Osteoblast (primary cell): ENCODE measurements around the gene B3GALT5. TPM values are rescaled to one million over a fixed set of nuclear protein-coding genes. Genes with fewer than 3 reads are reported as not detected.

Experiments
- DNase-seq: peaks from one replicate; pipeline ENCODE4 v3.0.0; 2011; ENCODE audit warnings: low spot score, mixed read lengths; ENCODE audit not compliant: insufficient read length; ENCODE audit errors: missing footprints
- H2AFZ ChIP-seq: 2 replicates; pipeline ENCODE4 v1.6.0; 2011; ENCODE audit warnings: mild to moderate bottlenecking, low read length
- H3K27ac ChIP-seq: 2 replicates; pipeline ENCODE4 v1.5.1; 2011; ENCODE audit warnings: mild to moderate bottlenecking, low read depth, low read length, moderate library complexity
- H3K27me3 ChIP-seq: 2 replicates; pipeline ENCODE4 v1.6.0; 2012; ENCODE audit warnings: mild to moderate bottlenecking, control low read depth, inconsistent platforms, low read length, moderate library complexity; ENCODE audit not compliant: insufficient read depth
- H3K36me3 ChIP-seq: 2 replicates; pipeline ENCODE4 v1.5.1; 2011; ENCODE audit warnings: mild to moderate bottlenecking, low read length, control low read depth, moderate library complexity; ENCODE audit not compliant: insufficient read depth
- H3K4me1 ChIP-seq: 2 replicates; pipeline ENCODE4 v1.5.1; 2011; ENCODE audit warnings: mild to moderate bottlenecking, low read length, control low read depth, moderate library complexity; ENCODE audit not compliant: insufficient read depth
- H3K4me2 ChIP-seq: 2 replicates; pipeline ENCODE4 v1.6.0; 2011; ENCODE audit warnings: mild to moderate bottlenecking, low read length; ENCODE audit not compliant: insufficient read depth
- H3K4me3 ChIP-seq: fragments of 200-600 bp; sonication (generic); 3 replicates; pipeline ENCODE4 v1.5.1; 2012; ENCODE audit warnings: mild to moderate bottlenecking, low read length, inconsistent platforms; ENCODE audit not compliant: insufficient read depth
- H3K79me2 ChIP-seq: 2 replicates; pipeline ENCODE4 v1.6.0; 2012; ENCODE audit warnings: mild to moderate bottlenecking, low read length, control low read depth, inconsistent platforms; ENCODE audit not compliant: insufficient read depth
- H3K9me3 ChIP-seq: 2 replicates; pipeline ENCODE4 v1.5.1; 2011; ENCODE audit warnings: low read depth, low read length, control low read depth
- H4K20me1 ChIP-seq: 2 replicates; pipeline ENCODE4 v1.6.0; 2012; ENCODE audit warnings: mild to moderate bottlenecking, low read length, control low read depth; ENCODE audit not compliant: insufficient read depth
- CTCF ChIP-seq: IDR thresholded peaks from 2 replicates; pipeline ENCODE4 v1.5.1; 2011; ENCODE audit warnings: mild to moderate bottlenecking, low read depth, low read length, moderate library complexity; ENCODE audit errors: extremely low read depth
- total RNA-seq: library from RNA; depleted of rRNA; stranded (reverse); fragments of >200 nt; gene quantifications from 2 replicates; pipeline ENCODE4 v1.2.3, GENCODE V29; 2012

B3GALT5 gene
- total RNA-seq, 1 donor = under 0.01 TPM

- H3K4me2 ChIP-seq = no peak overlapping the region
- no peak for DNase-seq
- no peak overlapping the region for H3K4me3 ChIP-seq
- H3K79me2 ChIP-seq = no peaks in the 10 kb centered on the region
- no peak overlapping the region for H2AFZ ChIP-seq
- H3K27me3 ChIP-seq = no peaks in the 10 kb centered on the region
- H4K20me1 ChIP-seq = no peaks in the 10 kb centered on the region
- no peaks in the 10 kb centered on the region for H3K9me3 ChIP-seq
- H3K4me1 ChIP-seq = no peaks in the 10 kb centered on the region
- no peak for TF ChIP-seq CTCF
- no peak overlapping the region for H3K27ac ChIP-seq
- no peaks in the 10 kb centered on the region for H3K36me3 ChIP-seq
Observed at GRCh38 chr21:39669485-39669884, 56.7 kb downstream of the B3GALT5 start.

DNA sequence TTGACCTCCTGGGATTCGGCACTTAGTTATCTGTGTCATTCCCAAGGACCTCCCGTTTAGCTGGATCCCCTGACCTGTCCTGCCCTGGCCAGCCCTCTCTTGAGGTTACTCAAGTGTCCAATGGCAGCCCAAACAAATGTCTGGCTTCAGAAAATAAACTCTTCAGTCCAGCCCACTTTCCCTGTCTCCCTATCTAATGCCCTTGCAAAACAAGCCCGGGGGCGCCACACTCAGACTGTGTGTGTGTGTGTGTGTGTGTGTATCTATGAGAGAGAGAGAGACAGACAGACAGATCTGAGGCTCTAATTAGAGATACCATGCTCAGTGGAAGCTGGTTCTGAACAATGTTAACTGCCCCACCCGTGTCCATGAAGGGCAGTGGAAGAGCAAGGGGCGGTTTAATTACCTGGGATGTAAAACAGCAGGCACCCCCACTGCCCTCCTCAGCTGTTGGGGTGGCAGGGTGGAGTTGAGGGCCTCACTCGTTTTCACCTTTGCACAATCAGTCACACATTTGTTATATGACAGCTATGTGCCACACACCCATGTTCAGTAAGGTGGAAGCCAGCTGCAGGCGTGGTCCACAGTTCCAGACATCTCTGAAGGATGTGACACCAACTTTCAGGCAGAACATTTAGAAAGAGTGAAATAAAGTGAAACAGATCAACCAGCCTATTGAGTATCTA, 57.4 kb downstream of the B3GALT5 start:
- H3K27me3 ChIP-seq = no peaks in the 10 kb centered on the region
- H3K36me3 ChIP-seq = no peaks in the 10 kb centered on the region
- no peak overlapping the region for H3K27ac ChIP-seq
- DNase-seq = no peak
- no peaks in the 10 kb centered on the region for H3K79me2 ChIP-seq
- H4K20me1 ChIP-seq = no peaks in the 10 kb centered on the region
- H2AFZ ChIP-seq = no peak overlapping the region
- no peak overlapping the region for H3K4me3 ChIP-seq
- no peaks in the 10 kb centered on the region for H3K9me3 ChIP-seq
- no peak overlapping the region for H3K4me2 ChIP-seq
- no peaks in the 10 kb centered on the region for H3K4me1 ChIP-seq
- no peak for TF ChIP-seq CTCF

DNA sequence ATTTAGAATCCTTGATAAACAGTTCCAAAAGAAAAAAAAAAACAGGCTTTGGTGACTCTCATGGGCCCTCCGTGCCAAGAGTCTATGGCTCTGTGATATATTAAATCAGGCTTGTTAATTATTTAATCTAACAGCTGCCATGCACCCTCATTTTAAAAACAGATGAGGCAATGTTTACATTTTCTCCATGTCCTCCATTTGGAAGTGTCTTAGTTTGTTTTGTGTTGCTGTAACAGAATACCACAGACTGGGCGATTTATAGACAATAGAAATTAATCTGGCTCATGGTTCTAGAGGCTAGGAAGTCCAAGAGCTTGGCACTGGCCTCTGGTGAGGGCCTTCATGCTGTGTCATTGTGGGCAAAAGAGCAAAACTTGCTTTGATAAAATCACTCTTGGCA, 58.0 kb downstream of the B3GALT5 start:
- DNase-seq = no peak
- no peaks in the 10 kb centered on the region for H3K36me3 ChIP-seq
- H3K27ac ChIP-seq = no peak overlapping the region
- H4K20me1 ChIP-seq = no peaks in the 10 kb centered on the region
- no peak for TF ChIP-seq CTCF
- H3K79me2 ChIP-seq = no peaks in the 10 kb centered on the region
- no peak overlapping the region for H3K4me2 ChIP-seq
- H2AFZ ChIP-seq = no peak overlapping the region
- no peaks in the 10 kb centered on the region for H3K9me3 ChIP-seq
- H3K27me3 ChIP-seq = no peaks in the 10 kb centered on the region
- no peaks in the 10 kb centered on the region for H3K4me1 ChIP-seq
- no peak overlapping the region for H3K4me3 ChIP-seq

DNA sequence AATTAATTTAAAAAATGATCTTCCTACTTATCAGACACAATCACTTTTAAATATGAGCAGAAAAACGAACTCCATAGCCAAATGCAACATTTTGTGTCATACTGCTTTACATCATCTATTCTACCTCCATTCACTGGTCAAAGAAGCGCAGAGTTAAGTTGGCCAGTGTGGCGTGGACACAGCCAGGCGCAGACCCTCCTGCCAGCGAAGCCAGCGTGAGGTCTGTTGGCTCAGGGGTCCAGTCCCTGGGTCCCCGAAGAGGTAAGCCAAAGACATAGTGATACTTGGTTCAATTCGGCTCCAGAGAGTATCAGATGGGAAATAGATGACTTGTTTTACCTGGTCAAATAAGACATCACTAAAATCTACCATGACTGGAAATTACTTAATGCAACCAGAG, 59.2 kb downstream of the B3GALT5 start:
- H3K4me3 ChIP-seq = no peak overlapping the region
- H3K27me3 ChIP-seq = no peaks in the 10 kb centered on the region
- no peak for TF ChIP-seq CTCF
- no peaks in the 10 kb centered on the region for H4K20me1 ChIP-seq
- no peak overlapping the region for H3K4me2 ChIP-seq
- H3K4me1 ChIP-seq = no peaks in the 10 kb centered on the region
- DNase-seq = no peak
- H2AFZ ChIP-seq = no peak overlapping the region
- H3K36me3 ChIP-seq = no peaks in the 10 kb centered on the region
- no peaks in the 10 kb centered on the region for H3K9me3 ChIP-seq
- H3K79me2 ChIP-seq = no peaks in the 10 kb centered on the region
- no peak overlapping the region for H3K27ac ChIP-seq
